ENCODE measurements around the gene CREB1. TPM values are rescaled to one million over a fixed set of nuclear protein-coding genes. Genes with fewer than 3 reads are reported as not detected.

Gene CREB1
- total RNA-seq, 1 donor from 2014 or later, result 127 TPM

- Mint-ChIP-seq H3K36me3 (ENCODE audit: low read depth) (no peaks in the 10 kb centered on the region), H3K4me1 (peaks cover 34% of the 10 kb centered on the region), H3K4me3 (no peak overlapping the region), H3K27ac (peak overlapping the region; percentile 22), H3K27me3 (no peaks in the 10 kb centered on the region), H3K9me3 (no peaks in the 10 kb centered on the region)
- no peak for TF ChIP-seq CTCF (IDR thresholded peaks at IDR 0.05)
- intact Hi-C loops (cut with micrococcal nuclease), result no loop called here
- ATAC-seq (ENCODE audit: low read depth), result no peak
- ChIA-PET CTCF (no interaction called here), POLR2A (interaction anchor here (0.7 to 1.8 kb wide), 2 partner anchors 48 to 117 kb away, joined by 6 to 12 read pairs; no protein-coding TSS in a partner anchor)
- no peak for DNase-seq
Observed at GRCh38 chr2:207483477-207483876, 46.3 kb upstream of the CREB1 start.

DNA sequence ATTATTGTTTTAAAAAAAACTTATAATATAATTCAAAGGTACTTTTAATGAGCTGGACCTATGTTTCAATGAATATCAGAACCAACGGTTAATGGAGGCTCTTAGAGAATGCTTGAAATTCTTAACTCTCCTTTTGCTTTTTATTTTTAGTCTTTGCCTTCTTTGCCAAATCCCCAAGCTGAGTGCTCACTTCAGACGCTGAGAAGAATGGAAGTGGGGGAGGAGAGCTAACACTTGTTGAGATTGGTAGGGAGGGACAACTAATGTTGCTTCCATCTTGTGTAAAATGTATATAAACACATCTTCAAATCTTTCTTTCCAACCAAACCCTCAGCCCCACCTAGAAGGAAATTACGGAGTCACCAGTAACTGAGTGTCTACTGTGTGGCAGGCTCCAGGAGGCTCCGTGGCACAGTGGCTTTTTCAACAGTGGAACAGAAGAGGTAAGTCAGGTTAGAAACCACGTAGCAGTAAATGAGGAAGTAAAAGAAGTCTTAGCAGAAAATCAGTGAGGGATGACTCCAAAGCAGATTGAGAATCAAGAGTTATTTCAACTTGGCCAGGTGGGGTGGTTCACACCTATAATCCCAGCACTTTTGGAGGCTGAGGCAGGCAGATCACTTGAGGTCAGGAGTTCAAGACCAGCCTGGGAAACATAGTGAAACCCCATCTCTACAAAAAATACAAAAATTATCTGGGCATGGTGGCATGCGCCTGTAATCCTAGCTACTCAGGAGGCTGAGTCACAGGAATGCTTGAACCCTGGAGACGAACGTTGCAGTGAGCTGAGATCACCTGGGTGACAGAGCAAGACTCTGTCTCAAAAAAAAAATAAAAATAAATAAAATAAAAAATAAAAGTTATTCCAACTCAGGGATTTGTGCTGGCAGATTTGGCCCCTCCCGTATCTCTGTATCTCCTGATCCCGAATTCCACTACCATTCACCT lies 45.0 kb upstream of the CREB1 start:
- no peaks in the 10 kb centered on the region for H3K36me3 Mint-ChIP-seq (ENCODE audit: low read depth)
- peak overlapping the region; percentile 68 for H3K27ac Mint-ChIP-seq
- H3K4me3 Mint-ChIP-seq, result peak overlapping the region; percentile 20
- H3K9me3 Mint-ChIP-seq, result no peaks in the 10 kb centered on the region
- intact Hi-C loops (cut with micrococcal nuclease), result loop anchor here (2.0 kb wide), 2 partner anchors 18 to 44 kb away; partner anchors contain the start of gene CREB1
- peaks cover 31% of the 10 kb centered on the region for H3K4me1 Mint-ChIP-seq
- no peak for TF ChIP-seq CTCF (IDR thresholded peaks at IDR 0.05)
- no peaks in the 10 kb centered on the region for H3K27me3 Mint-ChIP-seq
- POLR2A ChIA-PET, result interaction anchor here (1.2 to 2.4 kb wide), 3 partner anchors 45 to 319 kb away, joined by 3 to 12 read pairs (median 6); partner anchors contain the start of genes CREB1 and KLF7
- CTCF ChIA-PET, result interaction anchor here (1.1 kb wide), 1 partner anchor 12 kb away, joined by 3 read pairs; no protein-coding TSS in a partner anchor
- DNase-seq, result no peak
- ATAC-seq (ENCODE audit: low read depth), result peak; percentile 93

DNA sequence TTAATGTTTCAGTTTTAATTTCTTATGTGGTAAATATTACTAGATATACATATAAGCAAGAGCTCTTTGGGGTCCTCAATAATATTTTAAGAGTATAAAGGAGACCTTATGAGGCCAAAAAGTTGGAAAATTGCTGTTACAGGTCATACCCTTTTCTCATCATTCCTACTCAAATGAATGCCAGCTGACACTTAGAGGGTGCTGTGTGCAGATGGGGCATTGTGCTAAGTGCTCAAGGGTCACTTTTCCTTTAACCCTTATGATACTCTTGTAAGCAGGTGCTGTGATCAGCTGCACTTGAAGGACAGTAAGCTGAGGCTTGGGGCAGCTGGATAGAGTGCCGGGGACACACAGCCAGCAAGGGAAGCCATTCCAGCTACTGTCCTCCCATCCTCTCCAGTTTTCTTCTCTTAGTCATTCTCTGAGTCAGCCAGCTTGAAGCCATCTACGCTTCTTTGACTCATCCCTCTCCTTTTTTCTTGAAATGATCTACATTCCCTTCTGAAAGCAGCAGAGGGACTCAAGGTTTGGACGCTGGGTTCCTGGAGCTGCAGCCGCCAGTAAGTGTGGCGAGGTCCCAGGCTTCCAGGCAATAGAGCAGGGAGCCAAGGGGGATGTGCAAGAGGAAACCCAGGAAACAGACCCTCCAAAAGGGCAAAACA lies 42.0 kb upstream of the CREB1 start:
- no peaks in the 10 kb centered on the region for H3K36me3 Mint-ChIP-seq (ENCODE audit: low read depth)
- no peak for ATAC-seq (ENCODE audit: low read depth)
- no peaks in the 10 kb centered on the region for H3K9me3 Mint-ChIP-seq
- POLR2A ChIA-PET, result interaction anchor here (1.1 kb wide), 1 partner anchor 322 kb away, joined by 3 read pairs; the partner anchor contains the start of gene KLF7
- DNase-seq, result no peak
- no peak overlapping the region for H3K27ac Mint-ChIP-seq
- no peak for TF ChIP-seq CTCF (IDR thresholded peaks at IDR 0.05)
- H3K27me3 Mint-ChIP-seq, result no peaks in the 10 kb centered on the region
- peaks cover 34% of the 10 kb centered on the region for H3K4me1 Mint-ChIP-seq
- CTCF ChIA-PET, result no interaction called here
- intact Hi-C loops (cut with micrococcal nuclease), result no loop called here
- no peak overlapping the region for H3K4me3 Mint-ChIP-seq

DNA sequence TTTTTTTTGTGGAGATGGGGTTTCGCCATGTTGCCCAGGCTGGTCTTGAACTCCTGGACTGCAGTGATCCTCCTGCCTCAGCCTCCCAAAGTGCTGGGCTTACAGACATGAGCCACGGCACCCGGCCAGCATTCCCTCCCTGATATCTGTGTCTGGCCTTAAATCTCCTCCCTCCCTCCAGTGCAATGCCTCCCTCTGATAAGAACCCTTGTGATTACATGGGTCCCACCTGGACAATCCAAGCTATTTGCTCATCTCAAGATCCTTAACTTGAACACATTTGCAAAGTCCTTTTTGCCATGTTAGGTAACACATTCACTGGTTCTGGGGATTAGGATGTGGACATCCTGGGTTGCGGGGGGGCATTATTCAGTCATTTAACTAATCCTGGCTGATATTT lies 40.5 kb upstream of the CREB1 start:
- no peak overlapping the region for H3K4me3 Mint-ChIP-seq
- no peak for TF ChIP-seq CTCF (IDR thresholded peaks at IDR 0.05)

GRCh38 chr2:207490441-207490840 lies 39.3 kb upstream of the CREB1 start:
- no peaks in the 10 kb centered on the region for H3K27me3 Mint-ChIP-seq
- H3K4me3 Mint-ChIP-seq, result no peak overlapping the region
- intact Hi-C loops (cut with micrococcal nuclease), result no loop called here
- H3K27ac Mint-ChIP-seq, result no peak overlapping the region
- H3K36me3 Mint-ChIP-seq (ENCODE audit: low read depth), result no peaks in the 10 kb centered on the region
- CTCF ChIA-PET, result no interaction called here
- ATAC-seq (ENCODE audit: low read depth) (no peak), DNase-seq (no peak)
- POLR2A ChIA-PET, result no interaction called here
- H3K9me3 Mint-ChIP-seq, result no peaks in the 10 kb centered on the region
- peaks cover 29% of the 10 kb centered on the region for H3K4me1 Mint-ChIP-seq
- TF ChIP-seq CTCF (IDR thresholded peaks at IDR 0.05), result no peak

More for the DNA sequence above, 40.5 kb upstream of the CREB1 start:
- ATAC-seq (ENCODE audit: low read depth), result no peak
- no peaks in the 10 kb centered on the region for H3K27me3 Mint-ChIP-seq
- peaks cover 40% of the 10 kb centered on the region for H3K4me1 Mint-ChIP-seq
- no peak overlapping the region for H3K27ac Mint-ChIP-seq
- H3K9me3 Mint-ChIP-seq, result no peaks in the 10 kb centered on the region
- no peaks in the 10 kb centered on the region for H3K36me3 Mint-ChIP-seq (ENCODE audit: low read depth)
- no peak for DNase-seq
- POLR2A ChIA-PET, result no interaction called here
- CTCF ChIA-PET, result no interaction called here
- intact Hi-C loops (cut with micrococcal nuclease), result no loop called here
